Measurements from ENCODE around the gene TMEM108. TPM values are rescaled to one million over a fixed set of nuclear protein-coding genes. Genes with fewer than 3 reads are reported as not detected.

The TMEM108 gene
- total RNA-seq, 4 donors from 2014 or later = 0.54 to 2.9 (median 1.4) TPM

DNA sequence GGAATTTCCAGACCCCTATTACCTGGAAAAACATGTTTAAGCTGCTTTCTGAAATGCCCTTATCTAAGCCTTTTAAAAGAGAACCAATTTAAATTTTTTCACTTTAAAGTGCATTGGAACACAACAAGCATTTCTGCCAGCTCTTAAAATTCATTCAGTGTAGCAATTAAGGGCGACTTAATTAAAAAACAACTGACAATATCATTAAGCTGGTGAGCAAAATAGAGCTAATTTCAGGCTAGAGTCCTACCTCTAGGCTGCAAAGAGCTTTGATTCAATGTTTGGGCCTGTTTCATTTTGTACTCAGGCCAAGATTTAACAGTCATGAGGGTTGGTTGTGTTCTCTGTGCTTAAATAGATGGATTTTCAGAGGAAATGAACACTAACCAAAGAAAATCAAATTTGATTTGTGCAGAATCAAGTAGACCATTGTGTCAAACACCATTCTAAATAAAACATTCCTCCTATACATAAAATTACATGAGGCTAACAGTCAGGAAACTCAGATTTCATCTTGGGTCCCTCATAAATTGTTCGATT, 114.6 kb downstream of the TMEM108 start:
- intact Hi-C loops (cut with DNase I; ENCODE audit: low total_unique reads) = no loop called here
- WGBS, 2 donors = 64 to 74% methylated on average over 2 of the region's 2 CpGs
- H3K4me3 ChIP-seq (ENCODE audit: low read depth, poor library complexity, severe bottlenecking) = no peak overlapping the region
- TF ChIP-seq, protein P1, sequence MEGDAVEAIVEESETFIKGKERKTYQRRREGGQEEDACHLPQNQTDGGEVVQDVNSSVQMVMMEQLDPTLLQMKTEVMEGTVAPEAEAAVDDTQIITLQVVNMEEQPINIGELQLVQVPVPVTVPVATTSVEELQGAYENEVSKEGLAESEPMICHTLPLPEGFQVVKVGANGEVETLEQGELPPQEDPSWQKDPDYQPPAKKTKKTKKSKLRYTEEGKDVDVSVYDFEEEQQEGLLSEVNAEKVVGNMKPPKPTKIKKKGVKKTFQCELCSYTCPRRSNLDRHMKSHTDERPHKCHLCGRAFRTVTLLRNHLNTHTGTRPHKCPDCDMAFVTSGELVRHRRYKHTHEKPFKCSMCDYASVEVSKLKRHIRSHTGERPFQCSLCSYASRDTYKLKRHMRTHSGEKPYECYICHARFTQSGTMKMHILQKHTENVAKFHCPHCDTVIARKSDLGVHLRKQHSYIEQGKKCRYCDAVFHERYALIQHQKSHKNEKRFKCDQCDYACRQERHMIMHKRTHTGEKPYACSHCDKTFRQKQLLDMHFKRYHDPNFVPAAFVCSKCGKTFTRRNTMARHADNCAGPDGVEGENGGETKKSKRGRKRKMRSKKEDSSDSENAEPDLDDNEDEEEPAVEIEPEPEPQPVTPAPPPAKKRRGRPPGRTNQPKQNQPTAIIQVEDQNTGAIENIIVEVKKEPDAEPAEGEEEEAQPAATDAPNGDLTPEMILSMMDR (IDR thresholded peaks at IDR 0.05) = no peak
- TF ChIP-seq POLR2A (IDR thresholded peaks at IDR 0.05) = no peak
- no peak for DNase-seq (ENCODE audit: low spot score in 2 of 2)

DNA sequence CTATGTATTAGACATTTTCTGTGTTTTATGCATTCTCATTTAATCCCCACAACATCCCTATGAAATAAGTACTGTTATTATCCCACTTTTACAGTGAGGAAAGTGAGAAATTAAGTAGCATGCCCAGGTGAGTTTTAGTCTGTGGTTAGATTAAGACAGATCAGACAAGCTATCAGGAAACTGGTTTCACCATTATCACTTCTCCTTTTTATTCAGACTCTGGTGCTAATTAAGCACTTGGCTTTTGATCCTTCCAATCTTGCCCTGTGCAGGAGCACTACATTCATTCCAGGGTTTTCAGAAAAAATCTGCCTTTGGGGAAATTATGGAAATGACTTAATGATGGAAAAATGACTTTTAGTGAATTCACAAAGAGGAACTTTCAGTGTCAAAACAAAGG, 115.2 kb downstream of the TMEM108 start:
- intact Hi-C loops (cut with DNase I; ENCODE audit: low total_unique reads) = no loop called here
- H3K4me3 ChIP-seq (ENCODE audit: low read depth, poor library complexity, severe bottlenecking) = no peak overlapping the region
- no peak for TF ChIP-seq POLR2A (IDR thresholded peaks at IDR 0.05)
- TF ChIP-seq, protein P1 (IDR thresholded peaks at IDR 0.05) = no peak
- DNase-seq (ENCODE audit: low spot score in 2 of 2) = no peak

DNA sequence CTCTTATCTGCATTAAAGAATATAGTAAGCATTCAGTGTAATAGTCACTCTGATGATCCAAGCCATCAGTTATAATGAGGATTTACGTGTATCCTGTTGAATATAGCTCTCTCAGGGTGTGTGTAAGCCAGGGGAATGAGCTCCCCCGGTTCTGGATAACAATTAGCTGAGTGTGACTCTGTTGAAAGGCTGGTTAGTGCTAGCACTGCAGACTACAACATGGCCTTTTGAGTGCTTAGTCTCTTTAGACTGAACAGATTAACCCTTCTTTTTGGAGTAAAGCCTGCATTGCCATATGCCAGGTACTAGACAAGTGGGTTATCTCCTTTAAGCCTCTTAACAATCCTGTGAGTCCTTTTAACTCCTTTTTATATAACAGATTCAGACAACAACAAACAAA, 119.5 kb downstream of the TMEM108 start:
- intact Hi-C loops (cut with DNase I; ENCODE audit: low total_unique reads) = no loop called here
- no peak for DNase-seq (ENCODE audit: low spot score in 2 of 2)
- no peak overlapping the region for H3K4me3 ChIP-seq (ENCODE audit: low read depth, poor library complexity, severe bottlenecking)
- TF ChIP-seq, protein P1 (IDR thresholded peaks at IDR 0.05) = no peak
- TF ChIP-seq POLR2A (IDR thresholded peaks at IDR 0.05) = no peak
- WGBS, 2 donors = 81 to 88% methylated on average over 2 of the region's 2 CpGs

DNA sequence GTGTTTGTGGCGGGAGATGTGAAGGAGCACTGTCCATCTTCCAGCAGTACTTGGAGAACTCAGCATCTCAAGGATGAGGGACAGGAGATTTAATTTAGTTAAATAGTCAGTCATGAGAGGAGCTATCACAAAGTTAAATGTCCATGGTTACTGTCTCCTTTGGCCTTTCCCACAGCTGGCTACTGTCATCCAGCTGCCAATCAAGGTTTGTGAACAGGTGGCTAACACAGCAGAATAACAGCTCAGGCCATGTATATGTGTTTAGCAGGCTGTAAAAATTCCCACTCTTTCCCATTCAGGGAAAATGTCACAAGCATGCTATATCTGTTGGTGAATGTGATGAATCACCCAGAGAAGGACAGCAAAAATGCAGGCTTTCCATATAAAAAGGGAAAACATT, 120.5 kb downstream of the TMEM108 start:
- TF ChIP-seq, protein P1 (IDR thresholded peaks at IDR 0.05) = no peak
- TF ChIP-seq POLR2A (IDR thresholded peaks at IDR 0.05) = no peak
- intact Hi-C loops (cut with DNase I; ENCODE audit: low total_unique reads) = no loop called here

GRCh38 chr3:133159498-133160475, 121.6 kb downstream of the TMEM108 start:
- 87% methylated on average over 12 of the region's 12 CpGs for WGBS, 2 donors
- TF ChIP-seq, protein P1 (IDR thresholded peaks at IDR 0.05) = no peak
- no peak for TF ChIP-seq POLR2A (IDR thresholded peaks at IDR 0.05)
- intact Hi-C loops (cut with DNase I; ENCODE audit: low total_unique reads) = no loop called here
- DNase-seq (ENCODE audit: low spot score in 2 of 2) = no peak
- H3K4me3 ChIP-seq (ENCODE audit: low read depth, poor library complexity, severe bottlenecking) = no peak overlapping the region

More for the DNA sequence above, 120.5 kb downstream of the TMEM108 start:
- no peak overlapping the region for H3K4me3 ChIP-seq (ENCODE audit: low read depth, poor library complexity, severe bottlenecking)
- 84 to 94% methylated on average over 1 of the region's 1 CpG for WGBS, 2 donors
- no peak for DNase-seq (ENCODE audit: low spot score in 2 of 2)

Data from lower leg skin (tissue), 4 donors.